Progenitor cell of endocrine pancreas (in vitro differentiated cells): ENCODE results near the gene EPS15. TPM values are rescaled to one million over a fixed set of nuclear protein-coding genes. Genes with fewer than 3 reads are reported as not detected.
"Not testable (repeated sequence)": the region's sequence is repeated elsewhere in the genome, so short reads cannot be mapped to it uniquely, and the experiment has no call there.

Experiments used
- DNase-seq: peaks from one replicate; pipeline ENCODE4 v3.0.0; 2021; ENCODE audit warnings: low spot score; ENCODE audit not compliant: unreplicated experiment
- H3K27ac Mint-ChIP-seq: 2 replicates; pipeline ENCODE4 v1.8.0; 2021; ENCODE audit warnings: mild to moderate bottlenecking, moderate library complexity, mixed read lengths
- H3K27me3 Mint-ChIP-seq: 2 replicates; pipeline ENCODE4 v1.8.0; 2021; ENCODE audit warnings: mixed read lengths
- H3K36me3 Mint-ChIP-seq: 2 replicates; pipeline ENCODE4 v1.8.0; 2022; ENCODE audit warnings: mixed read lengths; ENCODE audit not compliant: insufficient read depth
- H3K4me1 Mint-ChIP-seq: 2 replicates; pipeline ENCODE4 v1.8.0; 2021; ENCODE audit warnings: low read depth, mixed read lengths
- H3K4me3 Mint-ChIP-seq: 2 replicates; pipeline ENCODE4 v1.8.0; 2021; ENCODE audit warnings: low read depth, mild to moderate bottlenecking, moderate library complexity, mixed read lengths
- H3K9me3 Mint-ChIP-seq: 2 replicates; pipeline ENCODE4 v1.8.0; 2021; ENCODE audit warnings: low read depth, mixed read lengths
- total RNA-seq: library from RNA; stranded (reverse); gene quantifications from 2 replicates; pipeline ENCODE4 v1.2.1, GENCODE V29; 2021
- TF ChIP-seq, protein P1 (sequence below): fragments of 200-600 bp; sonication (generic); IDR thresholded peaks from one replicate; pipeline ENCODE4 v1.5.0; 2021; ENCODE audit warnings: antibody characterized with exemption, mild to moderate bottlenecking; ENCODE audit not compliant: unreplicated experiment

EPS15 gene
- total RNA-seq, 1 donor from 2014 or later, result 63.8 TPM

DNA sequence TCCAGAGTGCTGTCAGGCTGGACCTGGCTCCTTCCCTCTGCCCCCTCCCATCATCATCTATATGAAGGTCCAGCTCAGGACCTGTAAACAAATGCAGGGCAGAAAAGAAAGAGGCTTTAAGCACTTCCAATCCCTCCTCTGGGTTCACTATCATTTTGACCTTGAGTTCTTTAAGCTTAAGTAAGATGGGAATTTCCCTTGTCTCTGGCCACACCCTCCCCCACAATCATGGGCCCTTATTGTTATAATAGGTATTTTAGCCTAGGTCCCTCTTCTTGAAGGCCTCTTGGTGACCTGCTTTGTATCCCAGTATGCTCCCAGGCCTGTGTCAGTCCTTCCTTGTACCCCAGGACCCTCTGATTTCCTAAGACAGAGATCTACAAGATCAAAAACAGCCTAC is 45.1 kb upstream of the EPS15 start:
- no peak overlapping the region for H3K27ac Mint-ChIP-seq
- H3K27me3 Mint-ChIP-seq, result no peaks in the 10 kb centered on the region
- peaks cover under 1% of the 10 kb centered on the region for H3K4me1 Mint-ChIP-seq
- TF ChIP-seq, protein P1, sequence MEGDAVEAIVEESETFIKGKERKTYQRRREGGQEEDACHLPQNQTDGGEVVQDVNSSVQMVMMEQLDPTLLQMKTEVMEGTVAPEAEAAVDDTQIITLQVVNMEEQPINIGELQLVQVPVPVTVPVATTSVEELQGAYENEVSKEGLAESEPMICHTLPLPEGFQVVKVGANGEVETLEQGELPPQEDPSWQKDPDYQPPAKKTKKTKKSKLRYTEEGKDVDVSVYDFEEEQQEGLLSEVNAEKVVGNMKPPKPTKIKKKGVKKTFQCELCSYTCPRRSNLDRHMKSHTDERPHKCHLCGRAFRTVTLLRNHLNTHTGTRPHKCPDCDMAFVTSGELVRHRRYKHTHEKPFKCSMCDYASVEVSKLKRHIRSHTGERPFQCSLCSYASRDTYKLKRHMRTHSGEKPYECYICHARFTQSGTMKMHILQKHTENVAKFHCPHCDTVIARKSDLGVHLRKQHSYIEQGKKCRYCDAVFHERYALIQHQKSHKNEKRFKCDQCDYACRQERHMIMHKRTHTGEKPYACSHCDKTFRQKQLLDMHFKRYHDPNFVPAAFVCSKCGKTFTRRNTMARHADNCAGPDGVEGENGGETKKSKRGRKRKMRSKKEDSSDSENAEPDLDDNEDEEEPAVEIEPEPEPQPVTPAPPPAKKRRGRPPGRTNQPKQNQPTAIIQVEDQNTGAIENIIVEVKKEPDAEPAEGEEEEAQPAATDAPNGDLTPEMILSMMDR, result no peak
- no peaks in the 10 kb centered on the region for H3K9me3 Mint-ChIP-seq
- no peak for DNase-seq
- H3K36me3 Mint-ChIP-seq, result no peaks in the 10 kb centered on the region
- H3K4me3 Mint-ChIP-seq, result no peak overlapping the region

DNA sequence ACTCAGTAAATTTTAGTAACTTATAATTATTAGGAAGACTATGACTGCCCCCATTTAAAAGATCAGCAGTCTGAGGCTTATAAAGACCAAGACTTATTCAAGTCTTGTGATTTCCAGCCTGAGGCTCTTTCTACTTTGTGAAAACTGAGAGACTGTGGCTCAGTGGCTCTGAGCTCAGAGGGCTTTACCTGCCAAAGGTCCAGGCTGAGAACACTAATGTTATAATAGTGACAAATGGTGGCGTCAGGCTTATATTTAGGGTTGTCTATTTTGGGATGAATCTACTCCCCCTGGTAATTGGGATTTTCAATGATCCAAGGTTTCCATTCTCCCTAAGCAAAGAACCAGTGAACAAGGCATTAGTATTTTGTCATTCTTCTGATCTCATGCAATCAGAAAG is 42.6 kb upstream of the EPS15 start:
- Mint-ChIP-seq H3K36me3 (no peaks in the 10 kb centered on the region), H3K27me3 (no peaks in the 10 kb centered on the region), H3K4me3 (no peak overlapping the region), H3K4me1 (no peaks in the 10 kb centered on the region), H3K9me3 (no peaks in the 10 kb centered on the region), H3K27ac (no peak overlapping the region)
- TF ChIP-seq, protein P1, result no peak
- DNase-seq, result no peak

DNA sequence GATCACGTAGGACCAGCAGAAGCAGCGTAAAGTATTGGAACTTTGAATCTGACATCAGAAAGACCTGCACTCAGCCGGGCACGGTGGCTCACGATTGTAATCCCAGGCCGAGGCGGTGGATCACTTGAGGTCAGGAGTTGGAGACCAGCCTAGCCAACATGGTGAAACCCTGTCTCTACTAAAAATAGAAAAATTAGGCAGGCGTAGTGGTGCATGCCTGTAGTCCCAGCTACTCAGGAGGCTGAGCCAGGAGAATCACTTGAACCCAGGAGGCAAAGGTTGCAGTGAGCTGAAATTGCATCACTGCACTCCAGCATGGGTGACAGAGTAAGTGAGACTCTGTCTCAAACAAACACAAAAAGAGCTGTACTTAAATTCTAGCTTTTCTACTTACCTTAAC is 41.8 kb upstream of the EPS15 start:
- not testable (repeated sequence) for H3K4me3 Mint-ChIP-seq, H3K36me3 Mint-ChIP-seq, H3K4me1 Mint-ChIP-seq, DNase-seq, H3K9me3 Mint-ChIP-seq, H3K27me3 Mint-ChIP-seq, H3K27ac Mint-ChIP-seq

DNA sequence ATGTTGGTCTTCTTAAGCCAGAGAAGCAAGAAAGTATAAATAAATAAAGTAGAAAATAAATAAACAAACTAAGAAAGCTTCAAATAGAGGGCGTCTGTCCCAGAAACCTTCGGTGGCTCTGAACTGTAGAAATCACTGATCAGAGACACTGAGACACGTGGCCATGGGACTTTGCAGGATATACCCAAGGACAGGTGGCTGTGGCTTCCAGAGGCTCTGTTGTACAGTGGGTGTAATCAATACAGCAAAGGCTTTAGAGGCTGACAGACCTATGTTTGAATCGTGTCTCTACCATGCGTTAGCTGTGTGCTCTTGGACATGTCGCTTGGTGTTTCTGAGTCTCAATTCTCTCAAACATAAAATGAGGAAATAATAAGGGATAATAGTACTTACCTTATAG is 41.0 kb upstream of the EPS15 start:
- Mint-ChIP-seq H3K4me1 (no peaks in the 10 kb centered on the region), H3K9me3 (no peaks in the 10 kb centered on the region), H3K27me3 (no peaks in the 10 kb centered on the region), H3K27ac (no peak overlapping the region), H3K36me3 (no peaks in the 10 kb centered on the region), H3K4me3 (no peak overlapping the region)
- no peak for DNase-seq
- TF ChIP-seq, protein P1, result no peak

DNA sequence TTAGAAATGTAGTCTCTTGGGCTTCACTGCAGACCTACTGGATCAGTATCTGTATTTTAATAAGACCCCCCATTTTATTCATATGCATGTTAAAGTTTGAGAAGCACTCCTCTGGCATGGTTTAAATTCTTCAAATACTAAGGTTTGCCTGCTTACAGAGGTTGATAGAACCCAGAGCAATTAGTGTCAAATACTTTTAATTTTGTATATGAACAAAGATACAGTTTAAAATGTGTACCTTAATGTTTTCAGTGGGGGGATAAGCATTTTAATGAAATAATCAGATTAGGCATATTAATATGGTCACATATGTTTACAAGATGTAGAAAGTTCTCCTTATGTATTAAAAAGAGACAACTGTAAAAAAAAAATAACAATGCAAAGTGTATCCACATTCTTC is 40.4 kb upstream of the EPS15 start:
- no peak overlapping the region for H3K4me3 Mint-ChIP-seq
- no peaks in the 10 kb centered on the region for H3K9me3 Mint-ChIP-seq
- no peaks in the 10 kb centered on the region for H3K36me3 Mint-ChIP-seq
- no peaks in the 10 kb centered on the region for H3K4me1 Mint-ChIP-seq
- no peak overlapping the region for H3K27ac Mint-ChIP-seq
- H3K27me3 Mint-ChIP-seq, result no peaks in the 10 kb centered on the region
- TF ChIP-seq, protein P1, result no peak
- no peak for DNase-seq

DNA sequence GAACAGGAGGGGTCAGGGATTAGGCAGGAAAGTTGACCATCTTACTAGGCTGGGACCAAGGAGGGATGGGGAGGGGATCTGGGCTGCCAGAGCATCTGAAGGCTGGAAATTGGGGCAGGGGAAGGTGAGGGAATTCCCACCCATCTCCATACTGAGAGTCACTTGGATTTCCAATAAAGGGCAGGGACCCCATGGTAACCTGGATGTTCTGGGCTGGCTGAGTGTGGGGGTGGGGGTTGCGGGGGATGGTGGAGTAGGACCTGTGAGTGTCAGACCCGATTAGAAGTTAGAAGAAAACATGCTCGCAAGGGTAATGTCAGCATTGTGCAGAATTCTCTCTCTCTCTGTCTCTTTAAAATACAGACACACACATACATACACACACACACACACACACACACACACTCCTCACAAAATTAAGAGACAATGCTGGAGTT is 40.0 kb upstream of the EPS15 start:
- no peaks in the 10 kb centered on the region for H3K27me3 Mint-ChIP-seq

More for the DNA sequence above, 40.0 kb upstream of the EPS15 start:
- Mint-ChIP-seq H3K36me3 (no peaks in the 10 kb centered on the region), H3K4me1 (no peaks in the 10 kb centered on the region), H3K4me3 (no peak overlapping the region), H3K9me3 (no peaks in the 10 kb centered on the region), H3K27ac (no peak overlapping the region)
- no peak for DNase-seq
- TF ChIP-seq, protein P1, result no peak
